IPS-NIHi7 (cell line): Measurements from ENCODE around the gene CDC42EP4.
"Not testable (repeated sequence)": the region's sequence is repeated elsewhere in the genome, so short reads cannot be mapped to it uniquely, and the experiment has no call there.

ENCODE experiments used
- DNase-seq: peaks from one replicate; pipeline ENCODE4 v3.0.0; 2012; ENCODE audit warnings: mixed read lengths; ENCODE audit errors: extremely low spot score

Gene CDC42EP4

GRCh38 chr17:73280191-73280590, 31.6 kb downstream of the CDC42EP4 start:
- no peak for DNase-seq

- no peak for DNase-seq
Measured at GRCh38 chr17:73279704-73280103, 32.1 kb downstream of the CDC42EP4 start.

- DNase-seq = no peak
Measured at GRCh38 chr17:73278465-73279453, 33.0 kb downstream of the CDC42EP4 start.

- DNase-seq = no peak
Measured at GRCh38 chr17:73278049-73278464, 33.7 kb downstream of the CDC42EP4 start.

- DNase-seq = no peak
Measured at GRCh38 chr17:73274490-73274889, 37.3 kb downstream of the CDC42EP4 start.

GRCh38 chr17:73272906-73273218, 38.9 kb downstream of the CDC42EP4 start:
- no peak for DNase-seq

- no peak for DNase-seq
Measured at GRCh38 chr17:73271072-73271471, 40.7 kb downstream of the CDC42EP4 start.

GRCh38 chr17:73269791-73270190, 42.0 kb downstream of the CDC42EP4 start:
- DNase-seq = no peak

GRCh38 chr17:73269329-73269615, 42.5 kb downstream of the CDC42EP4 start:
- DNase-seq = no peak

GRCh38 chr17:73268582-73269328, 43.0 kb downstream of the CDC42EP4 start:
- no peak for DNase-seq

GRCh38 chr17:73267648-73268537, 43.9 kb downstream of the CDC42EP4 start:
- DNase-seq = no peak

GRCh38 chr17:73266796-73267195, 45.0 kb downstream of the CDC42EP4 start:
- no peak for DNase-seq

GRCh38 chr17:73265646-73266640, 45.9 kb downstream of the CDC42EP4 start:
- no peak for DNase-seq

- not testable (repeated sequence) for DNase-seq
Measured at GRCh38 chr17:73264448-73264847, 47.4 kb downstream of the CDC42EP4 start.

- DNase-seq = peak; percentile 52
Measured at GRCh38 chr17:73262676-73263642, 48.8 kb downstream of the CDC42EP4 start.

GRCh38 chr17:73261952-73262675, 49.7 kb downstream of the CDC42EP4 start:
- DNase-seq = no peak

- no peak for DNase-seq
Measured at GRCh38 chr17:73261617-73261951, 50.2 kb downstream of the CDC42EP4 start, which contains the start of gene CPSF4L. Gene CPSF4L, minus strand, starts transcription at chr17:73261880. Its CDS starts 62 bp downstream, at chr17:73261818.

- no peak for DNase-seq
Measured at GRCh38 chr17:73257516-73257915, 54.3 kb downstream of the CDC42EP4 start.

GRCh38 chr17:73256220-73256619, 55.6 kb downstream of the CDC42EP4 start:
- DNase-seq = no peak
